Loucy (cell line): ENCODE results near the gene SYT6.

ENCODE experiments used
- H2AFZ ChIP-seq: fragments of 200-600 bp; sonication (generic); 2 replicates; pipeline ENCODE4 v1.6.0; 2016; ENCODE audit warnings: antibody characterized with exemption, mild to moderate bottlenecking, low read length, moderate library complexity
- H3F3A ChIP-seq: fragments of 200-600 bp; 2 replicates; pipeline ENCODE4 v1.6.0; 2016; ENCODE audit warnings: antibody characterized with exemption, low read depth, mild to moderate bottlenecking
- H3K27me3 ChIP-seq: fragments of 200-600 bp; sonication (generic); 2 replicates; pipeline ENCODE4 v1.6.1; 2014; ENCODE audit warnings: low read length, mild to moderate bottlenecking; ENCODE audit not compliant: insufficient read depth, poor library complexity, severe bottlenecking
- H3K36me3 ChIP-seq: fragments of 200-600 bp; sonication (generic); 2 replicates; pipeline ENCODE4 v1.6.1; 2016; ENCODE audit warnings: low read length; ENCODE audit not compliant: insufficient read depth
- H3K4me1 ChIP-seq: fragments of 200-600 bp; sonication (generic); 2 replicates; pipeline ENCODE4 v1.5.1; 2014; ENCODE audit warnings: low read length, mild to moderate bottlenecking; ENCODE audit not compliant: insufficient read depth, poor library complexity, severe bottlenecking
- H3K4me2 ChIP-seq: fragments of 200-600 bp; sonication (generic); 2 replicates; pipeline ENCODE4 v1.6.0; 2014; ENCODE audit warnings: antibody characterized with exemption, low read length, low read depth, mild to moderate bottlenecking; ENCODE audit not compliant: poor library complexity, severe bottlenecking
- H3K4me3 ChIP-seq: fragments of 200-600 bp; sonication (generic); 2 replicates; pipeline ENCODE4 v1.5.1; 2014; ENCODE audit warnings: low read length, mild to moderate bottlenecking, mixed read lengths; ENCODE audit not compliant: poor library complexity, severe bottlenecking
- H3K79me2 ChIP-seq: fragments of 200-600 bp; sonication (generic); 2 replicates; pipeline ENCODE4 v1.6.1; 2014; ENCODE audit warnings: low read length; ENCODE audit not compliant: insufficient read depth
- H3K9ac ChIP-seq: fragments of 200-600 bp; sonication (generic); 2 replicates; pipeline ENCODE4 v1.6.0; 2014; ENCODE audit warnings: mild to moderate bottlenecking, low read depth, low read length, moderate library complexity; ENCODE audit not compliant: poor library complexity, severe bottlenecking
- H3K9me2 ChIP-seq: fragments of 200-600 bp; sonication (generic); replicated peaks from 2 replicates; pipeline ENCODE4 v1.6.1; 2016; ENCODE audit warnings: low read depth, low read length, mixed read lengths
- H3K9me3 ChIP-seq: fragments of 200-600 bp; sonication (generic); 2 replicates; pipeline ENCODE4 v1.6.1; 2014; ENCODE audit warnings: mild to moderate bottlenecking, antibody characterized with exemption, low read length, low read depth; ENCODE audit not compliant: insufficient read depth
- H4K20me1 ChIP-seq: fragments of 200-600 bp; sonication (generic); 2 replicates; pipeline ENCODE4 v1.6.0; 2014; ENCODE audit warnings: antibody characterized with exemption, low read length, mild to moderate bottlenecking; ENCODE audit not compliant: insufficient read depth, poor library complexity, severe bottlenecking
- EZH2phosphoT487 ChIP-seq: fragments of 200-600 bp; IDR thresholded peaks from 2 replicates; pipeline ENCODE4 v1.6.1; 2018; ENCODE audit warnings: antibody characterized with exemption, mild to moderate bottlenecking, moderate library complexity, borderline replicate concordance
- TF ChIP-seq, protein P1 (sequence below): fragments of 200-600 bp; sonication (generic); conservative IDR thresholded peaks from 2 replicates; pipeline ENCODE4 v1.5.1; 2014; ENCODE audit warnings: mild to moderate bottlenecking, antibody characterized with exemption, low read length

The SYT6 gene, protein sequence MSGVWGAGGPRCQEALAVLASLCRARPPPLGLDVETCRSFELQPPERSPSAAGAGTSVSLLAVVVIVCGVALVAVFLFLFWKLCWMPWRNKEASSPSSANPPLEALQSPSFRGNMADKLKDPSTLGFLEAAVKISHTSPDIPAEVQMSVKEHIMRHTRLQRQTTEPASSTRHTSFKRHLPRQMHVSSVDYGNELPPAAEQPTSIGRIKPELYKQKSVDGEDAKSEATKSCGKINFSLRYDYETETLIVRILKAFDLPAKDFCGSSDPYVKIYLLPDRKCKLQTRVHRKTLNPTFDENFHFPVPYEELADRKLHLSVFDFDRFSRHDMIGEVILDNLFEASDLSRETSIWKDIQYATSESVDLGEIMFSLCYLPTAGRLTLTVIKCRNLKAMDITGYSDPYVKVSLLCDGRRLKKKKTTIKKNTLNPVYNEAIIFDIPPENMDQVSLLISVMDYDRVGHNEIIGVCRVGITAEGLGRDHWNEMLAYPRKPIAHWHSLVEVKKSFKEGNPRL

DNA sequence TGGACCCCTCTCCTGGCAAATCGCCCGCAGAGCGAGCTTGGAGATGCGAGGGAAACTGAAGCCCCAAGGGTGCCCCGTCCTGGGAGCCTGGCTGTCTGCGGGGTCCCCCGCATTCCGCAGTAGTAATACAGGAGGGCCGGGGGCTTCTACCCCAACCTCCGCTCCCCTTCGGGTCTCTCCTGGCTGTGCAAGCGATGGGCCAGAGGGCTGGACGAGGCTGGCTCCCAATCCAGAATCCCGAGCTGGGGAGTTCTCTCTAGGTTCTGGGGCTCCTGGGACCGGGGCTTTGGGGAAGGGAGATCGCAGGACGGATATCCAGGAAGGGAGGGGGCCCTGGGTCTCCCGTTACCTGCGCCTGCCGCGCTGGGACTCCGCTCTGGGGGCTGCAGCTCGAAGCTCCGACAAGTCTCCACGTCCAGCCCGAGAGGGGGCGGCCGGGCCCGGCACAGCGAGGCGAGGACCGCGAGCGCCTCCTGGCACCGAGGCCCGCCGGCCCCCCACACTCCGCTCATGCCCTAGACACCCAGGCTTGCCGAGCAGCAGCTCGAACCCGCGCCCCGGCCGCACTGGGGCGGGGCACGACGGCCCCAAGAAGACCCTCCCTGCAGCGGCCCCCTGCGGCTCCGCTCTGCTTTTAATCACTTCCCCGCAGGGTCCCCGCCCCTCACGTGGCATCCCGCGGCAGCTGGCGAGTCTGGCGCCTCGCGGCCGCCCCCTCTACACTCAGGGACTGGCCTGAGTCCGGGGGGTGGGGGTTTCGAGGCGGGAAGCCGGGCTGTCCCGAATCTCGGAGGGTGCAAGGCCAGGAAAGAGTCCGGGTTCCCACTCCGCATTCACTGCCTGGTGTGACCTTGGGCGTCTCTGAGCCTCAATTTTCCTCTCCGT, at the start of gene SYT6:
SYT6 (minus strand) TSS at position 609 of the 885 bp plus-strand sequence; CDS start at position 512, 97 bp downstream.
- Histone ChIP-seq H3K4me1 (no peaks in the 10 kb centered on the region), H3K79me2 (no peaks in the 10 kb centered on the region), H3K9ac (no peak within 1 kb of the TSS), H3K4me2 (no peak within 1 kb of the TSS), H3F3A (no peaks in the 10 kb centered on the region), H2AFZ (no peak within 1 kb of the TSS), H3K9me3 (no peaks in the 10 kb centered on the region), H3K4me3 (no peak within 1 kb of the TSS), H3K9me2 (no peaks in the 10 kb centered on the region), H3K36me3 (no peaks in the 10 kb centered on the region), H3K27me3 (no peaks in the 10 kb centered on the region), H4K20me1 (no peaks in the 10 kb centered on the region)
- TF ChIP-seq, protein P1, sequence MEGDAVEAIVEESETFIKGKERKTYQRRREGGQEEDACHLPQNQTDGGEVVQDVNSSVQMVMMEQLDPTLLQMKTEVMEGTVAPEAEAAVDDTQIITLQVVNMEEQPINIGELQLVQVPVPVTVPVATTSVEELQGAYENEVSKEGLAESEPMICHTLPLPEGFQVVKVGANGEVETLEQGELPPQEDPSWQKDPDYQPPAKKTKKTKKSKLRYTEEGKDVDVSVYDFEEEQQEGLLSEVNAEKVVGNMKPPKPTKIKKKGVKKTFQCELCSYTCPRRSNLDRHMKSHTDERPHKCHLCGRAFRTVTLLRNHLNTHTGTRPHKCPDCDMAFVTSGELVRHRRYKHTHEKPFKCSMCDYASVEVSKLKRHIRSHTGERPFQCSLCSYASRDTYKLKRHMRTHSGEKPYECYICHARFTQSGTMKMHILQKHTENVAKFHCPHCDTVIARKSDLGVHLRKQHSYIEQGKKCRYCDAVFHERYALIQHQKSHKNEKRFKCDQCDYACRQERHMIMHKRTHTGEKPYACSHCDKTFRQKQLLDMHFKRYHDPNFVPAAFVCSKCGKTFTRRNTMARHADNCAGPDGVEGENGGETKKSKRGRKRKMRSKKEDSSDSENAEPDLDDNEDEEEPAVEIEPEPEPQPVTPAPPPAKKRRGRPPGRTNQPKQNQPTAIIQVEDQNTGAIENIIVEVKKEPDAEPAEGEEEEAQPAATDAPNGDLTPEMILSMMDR = no peak
- no peak for TF ChIP-seq EZH2phosphoT487

DNA sequence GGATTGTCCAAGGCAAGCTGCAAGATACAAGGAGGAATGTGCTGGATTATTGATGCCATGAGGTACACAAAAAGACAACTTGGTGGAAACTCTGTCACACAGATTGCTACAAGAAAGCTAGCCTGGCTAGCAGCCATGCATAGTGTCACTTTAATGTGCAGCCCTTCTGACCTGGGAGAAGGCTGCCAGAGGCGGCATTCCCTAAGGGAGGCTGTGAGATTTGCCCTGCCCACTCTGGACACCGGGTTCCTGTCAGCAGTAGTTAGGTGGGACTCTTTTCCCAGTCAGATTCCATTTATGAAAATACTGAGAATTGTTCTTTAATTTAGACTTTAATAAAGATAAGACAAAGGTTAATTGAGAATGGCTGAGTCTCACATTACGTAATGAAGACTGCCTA, 47.8 kb upstream of the SYT6 start:
- no peak for TF ChIP-seq EZH2phosphoT487
- TF ChIP-seq, protein P1 = no peak
- H4K20me1 ChIP-seq = no peaks in the 10 kb centered on the region
- no peaks in the 10 kb centered on the region for H3K27me3 ChIP-seq
- no peak overlapping the region for H3K9ac ChIP-seq
- no peak overlapping the region for H3K4me2 ChIP-seq
- no peaks in the 10 kb centered on the region for H3K9me2 ChIP-seq
- H3K4me3 ChIP-seq = no peak overlapping the region
- H2AFZ ChIP-seq = no peak overlapping the region
- no peaks in the 10 kb centered on the region for H3K36me3 ChIP-seq
- H3K79me2 ChIP-seq = no peaks in the 10 kb centered on the region
- H3F3A ChIP-seq = no peaks in the 10 kb centered on the region
- H3K4me1 ChIP-seq = no peaks in the 10 kb centered on the region
- H3K9me3 ChIP-seq = no peaks in the 10 kb centered on the region

- TF ChIP-seq, protein P1 = no peak
- no peak for TF ChIP-seq EZH2phosphoT487
- Histone ChIP-seq H3K36me3 (no peaks in the 10 kb centered on the region), H3K9ac (no peak overlapping the region)
Observed at GRCh38 chr1:114199017-114199594, 45.4 kb upstream of the SYT6 start.

More at GRCh38 chr1:114199017-114199594, 45.4 kb upstream of the SYT6 start:
- Histone ChIP-seq H3K79me2 (no peaks in the 10 kb centered on the region), H3K27me3 (no peaks in the 10 kb centered on the region), H3K9me2 (no peaks in the 10 kb centered on the region), H3K4me2 (no peak overlapping the region), H3K9me3 (no peaks in the 10 kb centered on the region), H4K20me1 (no peaks in the 10 kb centered on the region), H3K4me1 (no peaks in the 10 kb centered on the region), H2AFZ (no peak overlapping the region), H3F3A (no peaks in the 10 kb centered on the region), H3K4me3 (no peak overlapping the region)
